ENCODE measurements around the gene PARK7. TPM values are rescaled to one million over a fixed set of nuclear protein-coding genes. Genes with fewer than 3 reads are reported as not detected.

PARK7 gene
- total RNA-seq, 1 experiment from 2014 or later: 448 TPM

DNA sequence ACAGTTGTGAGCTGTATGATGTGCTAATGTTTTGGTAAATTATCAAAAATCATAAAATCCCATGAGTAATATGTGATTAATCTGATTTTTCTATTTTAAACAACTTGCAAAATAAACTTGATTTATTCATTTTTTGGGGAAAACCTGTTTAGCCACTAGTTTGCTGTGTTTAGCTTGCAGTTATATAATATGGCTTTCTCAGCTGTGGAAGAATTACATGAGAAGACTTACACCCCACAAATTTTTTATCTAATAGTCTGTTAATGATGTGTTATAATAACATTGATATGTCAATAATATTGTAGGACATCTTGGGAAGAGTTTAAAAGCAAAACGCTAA is 67.0 kb downstream of the PARK7 start:
- intact Hi-C loops (cut with micrococcal nuclease; ENCODE audit: unreplicated experiment): loop anchor here (5.0 to 10.0 kb wide), 5 partner anchors 44 to 289 kb away; partner anchors contain the start of gene SLC45A1
- no peak for ATAC-seq
- Histone ChIP-seq H3K27me3 (ENCODE audit: control insufficient read depth, insufficient read depth, low read length) (no peaks in the 10 kb centered on the region), H3K9me3 (ENCODE audit: control insufficient read depth, insufficient read depth, low read depth, low read length) (no peaks in the 10 kb centered on the region), H3K27ac (ENCODE audit: low read length) (peak overlapping the region; percentile 98), H3K4me3 (ENCODE audit: low read depth in 2 of 2, low read length in 2 of 2) (no peak overlapping the region; a peak in 1 of 4 replicates), H3K36me3 (ENCODE audit: control insufficient read depth, insufficient read depth, low read length) (peaks cover 16% of the 10 kb centered on the region), H3K4me1 (ENCODE audit: control insufficient read depth, insufficient read depth, low read length) (peaks cover 39% of the 10 kb centered on the region)
- DNase-seq (ENCODE audit: low read depth, low spot score): no peak
- no peak for TF ChIP-seq TCF7L2 (IDR thresholded peaks at IDR 0.05; ENCODE audit: low read depth, low read length)
- TF ChIP-seq REST (IDR thresholded peaks at IDR 0.05; ENCODE audit: insufficient read depth in 1 of 2, low read depth in 2 of 2, low read length in 1 of 2): no peak
- TF ChIP-seq POLR2AphosphoS5 (IDR thresholded peaks at IDR 0.05; ENCODE audit: low read depth, low read length): no peak
- TF ChIP-seq, protein P1, sequence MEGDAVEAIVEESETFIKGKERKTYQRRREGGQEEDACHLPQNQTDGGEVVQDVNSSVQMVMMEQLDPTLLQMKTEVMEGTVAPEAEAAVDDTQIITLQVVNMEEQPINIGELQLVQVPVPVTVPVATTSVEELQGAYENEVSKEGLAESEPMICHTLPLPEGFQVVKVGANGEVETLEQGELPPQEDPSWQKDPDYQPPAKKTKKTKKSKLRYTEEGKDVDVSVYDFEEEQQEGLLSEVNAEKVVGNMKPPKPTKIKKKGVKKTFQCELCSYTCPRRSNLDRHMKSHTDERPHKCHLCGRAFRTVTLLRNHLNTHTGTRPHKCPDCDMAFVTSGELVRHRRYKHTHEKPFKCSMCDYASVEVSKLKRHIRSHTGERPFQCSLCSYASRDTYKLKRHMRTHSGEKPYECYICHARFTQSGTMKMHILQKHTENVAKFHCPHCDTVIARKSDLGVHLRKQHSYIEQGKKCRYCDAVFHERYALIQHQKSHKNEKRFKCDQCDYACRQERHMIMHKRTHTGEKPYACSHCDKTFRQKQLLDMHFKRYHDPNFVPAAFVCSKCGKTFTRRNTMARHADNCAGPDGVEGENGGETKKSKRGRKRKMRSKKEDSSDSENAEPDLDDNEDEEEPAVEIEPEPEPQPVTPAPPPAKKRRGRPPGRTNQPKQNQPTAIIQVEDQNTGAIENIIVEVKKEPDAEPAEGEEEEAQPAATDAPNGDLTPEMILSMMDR (IDR thresholded peaks at IDR 0.05): no peak
- no peak for TF ChIP-seq SIN3A (IDR thresholded peaks at IDR 0.05; ENCODE audit: borderline replicate concordance, insufficient read depth, low read depth, low read length)
- in situ Hi-C loops (cut with HindIII; ENCODE audit: low pct_unique_long_range_greater_than_20kb, low sequenced_read_pairs): no loop called here
- no TSS peak for BruUV-seq (replicated peaks)
- ChIA-PET CTCF (no interaction called here), POLR2A (interaction anchor here (0.5 to 2.1 kb wide), 10 partner anchors 33 to 220 kb away, joined by 3 to 8 read pairs (median 4); no protein-coding TSS in a partner anchor)

GRCh38 chr1:8031176-8031785 is 69.8 kb downstream of the PARK7 start:
- no peaks in the 10 kb centered on the region for H3K9me3 ChIP-seq (ENCODE audit: control insufficient read depth, insufficient read depth, low read depth, low read length)
- in situ Hi-C loops (cut with HindIII; ENCODE audit: low pct_unique_long_range_greater_than_20kb, low sequenced_read_pairs): no loop called here
- no peak overlapping the region for H3K4me3 ChIP-seq (ENCODE audit: low read depth in 2 of 2, low read length in 2 of 2)
- TF ChIP-seq, protein P1 (IDR thresholded peaks at IDR 0.05): peak; percentile 72
- TF ChIP-seq REST (IDR thresholded peaks at IDR 0.05; ENCODE audit: insufficient read depth in 1 of 2, low read depth in 2 of 2, low read length in 1 of 2): no peak
- intact Hi-C loops (cut with micrococcal nuclease; ENCODE audit: unreplicated experiment): no loop called here
- ChIA-PET CTCF (interaction anchor here (1.4 to 1.7 kb wide), 2 partner anchors 283 to 284 kb away, joined by 3 to 6 read pairs; no protein-coding TSS in a partner anchor), POLR2A (interaction anchor here (0.6 to 0.9 kb wide), 2 partner anchors 51 to 64 kb away, joined by 4 to 5 read pairs; no protein-coding TSS in a partner anchor)
- H3K27ac ChIP-seq (ENCODE audit: low read length): peak overlapping the region; percentile 98
- no peak for DNase-seq (ENCODE audit: low read depth, low spot score)
- no peaks in the 10 kb centered on the region; the same call in 1 of the 2 replicates for H3K36me3 ChIP-seq (ENCODE audit: control insufficient read depth, insufficient read depth, low read length)
- H3K27me3 ChIP-seq (ENCODE audit: control insufficient read depth, insufficient read depth, low read length): no peaks in the 10 kb centered on the region
- peaks cover 44% of the 10 kb centered on the region for H3K4me1 ChIP-seq (ENCODE audit: control insufficient read depth, insufficient read depth, low read length)
- no TSS peak for BruUV-seq (replicated peaks)
- ATAC-seq: no peak

All from Panc1 (cell line).